A549 (cell line): ENCODE results near the gene TPST1.

Experiments
- BHLHE40 ChIP-seq: IDR thresholded peaks from 2 replicates; pipeline ENCODE4 v1.6.1; 2012; ENCODE audit warnings: low read depth, low read length, inconsistent platforms
- CTCF ChIP-seq: fragments of >200 bp; sonication (Bioruptor Twin); formaldehyde crosslinking; IDR thresholded peaks from 3 replicates; pipeline ENCODE4 v1.5.1; 2016
- ESRRA ChIP-seq: fragments of 150-350 bp; IDR thresholded peaks from 2 replicates; pipeline ENCODE4 v1.6.1; 2014; ENCODE audit warnings: mild to moderate bottlenecking, low read length, borderline replicate concordance
- JUN ChIP-seq, 2 experiments: fragments of >200 bp; sonication (Bioruptor Twin); formaldehyde crosslinking; IDR thresholded peaks; 2 replicates in 1 of 2; 3 replicates in 1 of 2; pipeline ENCODE4 v1.6.1; 2016 to 2017
- KDM1A ChIP-seq: fragments of 200-600 bp; sonication (generic); IDR thresholded peaks from 2 replicates; pipeline ENCODE4 v1.6.1; 2016; ENCODE audit warnings: low read depth, mild to moderate bottlenecking
- MAZ ChIP-seq: fragments of 150-350 bp; IDR thresholded peaks from 2 replicates; pipeline ENCODE4 v1.6.1; 2014; ENCODE audit warnings: antibody characterized with exemption, low read depth, low read length, borderline replicate concordance
- MYC ChIP-seq: IDR thresholded peaks from 2 replicates; pipeline ENCODE4 v1.6.1; 2012; ENCODE audit warnings: mild to moderate bottlenecking, inconsistent platforms, low read length, improper control_type of control experiment, borderline replicate concordance
- POLR2A ChIP-seq: IDR thresholded peaks from 2 replicates; pipeline ENCODE4 v1.6.1; 2012; ENCODE audit warnings: mild to moderate bottlenecking, low read length
- SMC3 ChIP-seq: fragments of >200 bp; sonication (Bioruptor Twin); formaldehyde crosslinking; IDR thresholded peaks from 3 replicates; pipeline ENCODE4 v1.6.1; 2018; ENCODE audit warnings: inconsistent platforms
- SREBF2 ChIP-seq: fragments of 450-650 bp; IDR thresholded peaks from 2 replicates; pipeline ENCODE4 v1.6.1; 2014; ENCODE audit warnings: mild to moderate bottlenecking, moderate library complexity
- ZC3H11A ChIP-seq: fragments of 450-650 bp; IDR thresholded peaks from 2 replicates; pipeline ENCODE4 v1.6.1; 2014; ENCODE audit warnings: antibody characterized with exemption, mild to moderate bottlenecking
- TF ChIP-seq, protein P1 (sequence below): fragments of 200-600 bp; sonication (generic); IDR thresholded peaks from 2 replicates; pipeline ENCODE4 v1.6.1; 2016; ENCODE audit warnings: antibody characterized with exemption, mild to moderate bottlenecking, moderate library complexity
- TF ChIP-seq, protein P2 (sequence below): IDR thresholded peaks from 2 replicates; pipeline ENCODE4 v1.6.1; 2012

DNA sequence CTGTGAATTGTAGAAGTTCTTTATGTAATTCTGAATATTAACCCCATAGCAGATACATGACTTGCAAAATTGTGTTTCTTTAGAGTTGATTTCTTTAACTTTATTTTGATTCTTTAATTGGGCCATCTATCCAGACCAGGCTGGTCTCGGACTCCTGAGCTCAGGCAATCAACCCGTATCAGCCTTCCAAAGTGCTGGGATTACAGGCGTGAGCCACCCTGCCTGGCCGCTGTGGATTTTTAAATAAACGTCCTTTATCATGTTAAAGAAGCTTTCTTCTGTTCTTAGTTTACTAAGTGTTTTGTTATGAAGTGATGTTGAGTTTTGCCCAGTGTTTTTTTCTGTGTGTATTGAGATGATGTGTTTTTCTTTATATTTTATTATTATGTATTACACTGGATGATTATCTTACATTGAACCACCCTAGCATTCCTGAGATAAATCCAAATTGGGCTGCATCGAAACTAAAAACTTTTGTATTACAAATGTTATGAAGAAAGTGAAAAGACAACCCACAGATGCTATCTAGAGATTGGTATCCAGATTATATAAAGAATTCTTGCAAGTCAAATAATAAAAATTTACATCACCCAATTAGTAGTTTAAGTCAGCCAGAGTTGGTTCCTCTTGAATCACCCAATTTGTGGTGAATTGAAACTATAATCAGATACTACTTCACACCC lies 118.1 kb downstream of the TPST1 start:
- TF ChIP-seq CTCF, result no peak
- no peak for TF ChIP-seq BHLHE40
- no peak for TF ChIP-seq MYC
- no peak for TF ChIP-seq ESRRA
- TF ChIP-seq, protein P1, sequence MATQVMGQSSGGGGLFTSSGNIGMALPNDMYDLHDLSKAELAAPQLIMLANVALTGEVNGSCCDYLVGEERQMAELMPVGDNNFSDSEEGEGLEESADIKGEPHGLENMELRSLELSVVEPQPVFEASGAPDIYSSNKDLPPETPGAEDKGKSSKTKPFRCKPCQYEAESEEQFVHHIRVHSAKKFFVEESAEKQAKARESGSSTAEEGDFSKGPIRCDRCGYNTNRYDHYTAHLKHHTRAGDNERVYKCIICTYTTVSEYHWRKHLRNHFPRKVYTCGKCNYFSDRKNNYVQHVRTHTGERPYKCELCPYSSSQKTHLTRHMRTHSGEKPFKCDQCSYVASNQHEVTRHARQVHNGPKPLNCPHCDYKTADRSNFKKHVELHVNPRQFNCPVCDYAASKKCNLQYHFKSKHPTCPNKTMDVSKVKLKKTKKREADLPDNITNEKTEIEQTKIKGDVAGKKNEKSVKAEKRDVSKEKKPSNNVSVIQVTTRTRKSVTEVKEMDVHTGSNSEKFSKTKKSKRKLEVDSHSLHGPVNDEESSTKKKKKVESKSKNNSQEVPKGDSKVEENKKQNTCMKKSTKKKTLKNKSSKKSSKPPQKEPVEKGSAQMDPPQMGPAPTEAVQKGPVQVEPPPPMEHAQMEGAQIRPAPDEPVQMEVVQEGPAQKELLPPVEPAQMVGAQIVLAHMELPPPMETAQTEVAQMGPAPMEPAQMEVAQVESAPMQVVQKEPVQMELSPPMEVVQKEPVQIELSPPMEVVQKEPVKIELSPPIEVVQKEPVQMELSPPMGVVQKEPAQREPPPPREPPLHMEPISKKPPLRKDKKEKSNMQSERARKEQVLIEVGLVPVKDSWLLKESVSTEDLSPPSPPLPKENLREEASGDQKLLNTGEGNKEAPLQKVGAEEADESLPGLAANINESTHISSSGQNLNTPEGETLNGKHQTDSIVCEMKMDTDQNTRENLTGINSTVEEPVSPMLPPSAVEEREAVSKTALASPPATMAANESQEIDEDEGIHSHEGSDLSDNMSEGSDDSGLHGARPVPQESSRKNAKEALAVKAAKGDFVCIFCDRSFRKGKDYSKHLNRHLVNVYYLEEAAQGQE, result no peak
- TF ChIP-seq KDM1A, result no peak
- no peak for TF ChIP-seq SMC3
- TF ChIP-seq POLR2A, result no peak
- no peak for TF ChIP-seq MAZ
- TF ChIP-seq JUN (IDR thresholded peaks at IDR 0.05), result no peak
- TF ChIP-seq SREBF2, result no peak
- TF ChIP-seq, protein P2, sequence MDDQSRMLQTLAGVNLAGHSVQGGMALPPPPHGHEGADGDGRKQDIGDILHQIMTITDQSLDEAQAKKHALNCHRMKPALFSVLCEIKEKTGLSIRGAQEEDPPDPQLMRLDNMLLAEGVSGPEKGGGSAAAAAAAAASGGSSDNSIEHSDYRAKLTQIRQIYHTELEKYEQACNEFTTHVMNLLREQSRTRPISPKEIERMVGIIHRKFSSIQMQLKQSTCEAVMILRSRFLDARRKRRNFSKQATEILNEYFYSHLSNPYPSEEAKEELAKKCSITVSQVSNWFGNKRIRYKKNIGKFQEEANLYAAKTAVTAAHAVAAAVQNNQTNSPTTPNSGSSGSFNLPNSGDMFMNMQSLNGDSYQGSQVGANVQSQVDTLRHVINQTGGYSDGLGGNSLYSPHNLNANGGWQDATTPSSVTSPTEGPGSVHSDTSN, result no peak
- no peak for TF ChIP-seq ZC3H11A
